Activated T-cell treated with anti-CD3 and anti-CD28 coated beads, Interleukin-2, amount 50 U/mL, for 4 hours (primary cell): ENCODE results near the gene FSD2. TPM values are rescaled to one million over a fixed set of nuclear protein-coding genes. Genes with fewer than 3 reads are reported as not detected.
A peak's percentile ranks its signal among the peaks of the same experiment; 100 is the strongest.
"Not testable (repeated sequence)": the region's sequence is repeated elsewhere in the genome, so short reads cannot be mapped to it uniquely, and the experiment has no call there.

ENCODE experiments used
- ATAC-seq, 2 donors: fragments of 200-7000 bp; cut with Tn5 transposase; one replicate each; pipeline ENCODE4 v1.10.0; 2021
- DNase-seq: peaks from one replicate; pipeline ENCODE4 v3.0.0-alpha.2; 2020
- H3K27me3 Mint-ChIP-seq: one replicate; pipeline ENCODE4 v1.8.0; 2021; ENCODE audit warnings: low read depth, mixed read lengths
- H3K36me3 Mint-ChIP-seq: one replicate; pipeline ENCODE4 v1.8.0; 2022; ENCODE audit warnings: mixed read lengths; ENCODE audit not compliant: insufficient read depth
- H3K4me1 Mint-ChIP-seq: one replicate; pipeline ENCODE4 v1.8.0; 2021; ENCODE audit warnings: low read depth, mixed read lengths
- H3K4me3 Mint-ChIP-seq: one replicate; pipeline ENCODE4 v1.8.0; 2021; ENCODE audit warnings: mild to moderate bottlenecking, moderate library complexity, mixed read lengths
- H3K9me3 Mint-ChIP-seq: one replicate; pipeline ENCODE4 v1.8.0; 2021; ENCODE audit warnings: mixed read lengths
- total RNA-seq, 3 donors: library from RNA; stranded (reverse); gene quantifications; one replicate each; pipeline ENCODE4 v1.2.1, GENCODE V29; 2021

FSD2 gene
- total RNA-seq, 3 donors from 2014 or later: not detected

GRCh38 chr15:82790321-82790720, 15.5 kb downstream of the FSD2 start:
- no peaks in the 10 kb centered on the region for H3K4me1 Mint-ChIP-seq
- H3K27me3 Mint-ChIP-seq: no peaks in the 10 kb centered on the region
- H3K4me3 Mint-ChIP-seq: no peak overlapping the region
- DNase-seq (no peak), ATAC-seq (no peak)
- H3K36me3 Mint-ChIP-seq: no peaks in the 10 kb centered on the region
- peaks cover 8% of the 10 kb centered on the region for H3K9me3 Mint-ChIP-seq

DNA sequence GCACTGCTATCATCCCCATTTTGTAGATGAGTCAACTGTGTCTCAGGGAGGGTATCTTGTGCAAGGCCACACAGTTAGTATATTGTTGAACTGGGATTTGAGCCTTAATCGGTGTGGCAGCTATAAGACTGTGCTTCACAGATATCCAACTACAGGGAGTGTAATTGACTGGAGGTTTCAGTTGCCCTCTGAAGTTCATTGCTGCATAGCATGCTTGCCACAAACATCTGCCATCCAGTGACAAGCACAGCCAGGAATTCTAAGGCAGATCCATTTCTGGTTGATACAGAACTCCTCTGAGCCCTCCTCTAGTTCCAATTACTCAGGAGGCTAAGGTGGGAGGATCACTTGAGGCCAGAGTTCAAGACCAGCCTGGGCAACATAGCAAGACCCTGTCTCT, 16.4 kb downstream of the FSD2 start:
- DNase-seq (no peak), ATAC-seq (no peak)
- H3K4me3 Mint-ChIP-seq: no peak overlapping the region
- H3K9me3 Mint-ChIP-seq: peaks cover 8% of the 10 kb centered on the region
- H3K27me3 Mint-ChIP-seq: no peaks in the 10 kb centered on the region
- no peaks in the 10 kb centered on the region for H3K4me1 Mint-ChIP-seq
- no peaks in the 10 kb centered on the region for H3K36me3 Mint-ChIP-seq

- DNase-seq: no peak
- Mint-ChIP-seq H3K4me1 (no peaks in the 10 kb centered on the region), H3K9me3 (no peaks in the 10 kb centered on the region), H3K36me3 (no peaks in the 10 kb centered on the region), H3K4me3 (no peak overlapping the region), H3K27me3 (no peaks in the 10 kb centered on the region)
- no peak for ATAC-seq
Observed at GRCh38 chr15:82788496-82788895, 17.4 kb downstream of the FSD2 start.

DNA sequence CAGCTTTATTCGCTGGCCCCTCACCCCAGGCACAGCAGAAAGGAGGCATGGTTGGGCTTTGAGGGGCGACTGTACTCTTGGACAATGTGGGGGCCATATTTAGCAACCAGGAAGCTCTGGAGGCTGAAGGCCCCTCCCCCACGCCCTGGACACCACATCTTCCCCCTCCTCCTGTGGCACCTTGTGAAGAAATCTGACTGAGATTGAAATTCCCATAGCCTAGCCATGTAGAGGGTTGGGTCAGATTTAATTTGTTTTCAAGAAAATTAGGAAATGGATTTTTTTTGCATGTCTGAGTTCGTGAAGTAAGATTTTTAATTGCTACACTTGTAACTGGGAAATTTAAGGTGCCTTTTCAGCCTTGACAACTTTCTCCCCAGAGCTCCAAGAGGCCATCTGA, 24.5 kb downstream of the FSD2 start:
- no peak overlapping the region for H3K4me3 Mint-ChIP-seq

DNA sequence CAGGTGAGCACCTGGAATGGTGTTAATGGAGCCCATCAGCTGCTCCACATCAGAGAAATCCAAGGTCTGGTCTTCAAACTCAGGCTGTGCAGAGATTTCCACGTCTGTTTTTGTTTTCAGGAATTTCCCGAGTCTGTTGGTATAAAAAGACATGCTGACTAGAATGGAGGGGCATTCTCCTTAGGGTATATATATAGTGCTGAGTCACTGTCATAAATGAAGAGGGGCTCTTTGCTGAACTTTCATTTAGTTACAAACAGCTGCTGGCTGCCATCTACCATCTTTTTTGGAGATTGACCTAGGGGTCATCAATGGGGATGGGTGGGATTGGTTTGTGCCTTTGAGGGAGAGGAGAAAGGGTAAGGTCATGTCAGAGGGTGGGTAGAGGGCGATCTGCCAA, 27.1 kb downstream of the FSD2 start:
- ATAC-seq (no peak), DNase-seq (no peak)
- Mint-ChIP-seq H3K27me3 (no peaks in the 10 kb centered on the region), H3K4me1 (no peaks in the 10 kb centered on the region), H3K4me3 (no peak overlapping the region), H3K9me3 (no peaks in the 10 kb centered on the region), H3K36me3 (peaks cover 2% of the 10 kb centered on the region)

More for the DNA sequence above, 24.5 kb downstream of the FSD2 start:
- Mint-ChIP-seq H3K4me1 (no peaks in the 10 kb centered on the region), H3K27me3 (no peaks in the 10 kb centered on the region), H3K36me3 (no peaks in the 10 kb centered on the region), H3K9me3 (no peaks in the 10 kb centered on the region)
- no peak for DNase-seq
- no peak for ATAC-seq

- no peak for ATAC-seq
- no peak for DNase-seq
- H3K27me3 Mint-ChIP-seq: no peaks in the 10 kb centered on the region
- no peaks in the 10 kb centered on the region for H3K9me3 Mint-ChIP-seq
- H3K36me3 Mint-ChIP-seq: peaks cover 2% of the 10 kb centered on the region
- no peaks in the 10 kb centered on the region for H3K4me1 Mint-ChIP-seq
- H3K4me3 Mint-ChIP-seq: no peak overlapping the region
Observed at GRCh38 chr15:82774496-82774895, 31.4 kb downstream of the FSD2 start.

GRCh38 chr15:82771789-82772607, 33.9 kb downstream of the FSD2 start:
- Mint-ChIP-seq H3K4me1 (no peaks in the 10 kb centered on the region), H3K36me3 (peaks cover 5% of the 10 kb centered on the region), H3K27me3 (no peaks in the 10 kb centered on the region), H3K9me3 (peaks cover 1% of the 10 kb centered on the region), H3K4me3 (no peak overlapping the region)
- ATAC-seq: no peak
- no peak for DNase-seq

- H3K9me3 Mint-ChIP-seq: peaks cover 3% of the 10 kb centered on the region
- H3K27me3 Mint-ChIP-seq: no peaks in the 10 kb centered on the region
- H3K4me3 Mint-ChIP-seq: no peak overlapping the region
- DNase-seq (no peak), ATAC-seq (no peak)
- H3K4me1 Mint-ChIP-seq: peaks cover 3% of the 10 kb centered on the region
- peaks cover 9% of the 10 kb centered on the region for H3K36me3 Mint-ChIP-seq
Observed at GRCh38 chr15:82768414-82769054, 37.3 kb downstream of the FSD2 start.

DNA sequence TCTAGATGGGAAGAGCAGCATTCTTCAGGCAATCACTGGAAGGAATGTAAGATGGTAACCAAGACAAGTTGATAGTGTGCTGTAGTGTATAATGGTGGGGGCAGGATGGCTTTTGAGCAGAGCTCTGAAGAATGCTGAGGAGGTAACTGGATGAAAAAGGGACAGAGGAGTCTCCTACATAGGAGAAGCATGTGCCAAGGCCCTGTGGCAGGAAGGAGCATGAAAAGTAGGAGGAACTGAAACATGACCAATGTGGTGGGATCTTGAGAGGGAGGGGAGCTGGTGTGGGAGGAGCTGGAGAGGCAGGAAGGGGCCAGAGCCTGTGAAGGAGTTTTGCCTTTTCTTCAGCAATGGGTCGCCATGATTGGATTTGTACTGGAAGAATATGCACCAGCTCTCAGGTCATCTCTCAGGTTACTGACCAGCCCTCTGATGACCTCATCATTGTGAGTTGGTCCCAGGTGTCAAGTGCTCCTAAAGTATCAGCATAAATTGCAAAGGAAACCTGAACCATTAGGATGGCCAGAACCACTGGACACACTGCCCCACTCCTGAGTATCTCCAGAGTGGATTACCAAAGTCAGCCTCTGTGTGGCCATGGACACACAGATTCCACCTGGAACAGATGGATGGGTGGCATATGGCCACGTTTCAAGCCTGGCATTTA, 38.6 kb downstream of the FSD2 start:
- peaks cover 3% of the 10 kb centered on the region for H3K4me1 Mint-ChIP-seq
- DNase-seq (no peak), ATAC-seq (no peak)
- no peaks in the 10 kb centered on the region for H3K27me3 Mint-ChIP-seq
- peaks cover 11% of the 10 kb centered on the region for H3K36me3 Mint-ChIP-seq
- H3K9me3 Mint-ChIP-seq: peaks cover 3% of the 10 kb centered on the region
- H3K4me3 Mint-ChIP-seq: no peak overlapping the region

DNA sequence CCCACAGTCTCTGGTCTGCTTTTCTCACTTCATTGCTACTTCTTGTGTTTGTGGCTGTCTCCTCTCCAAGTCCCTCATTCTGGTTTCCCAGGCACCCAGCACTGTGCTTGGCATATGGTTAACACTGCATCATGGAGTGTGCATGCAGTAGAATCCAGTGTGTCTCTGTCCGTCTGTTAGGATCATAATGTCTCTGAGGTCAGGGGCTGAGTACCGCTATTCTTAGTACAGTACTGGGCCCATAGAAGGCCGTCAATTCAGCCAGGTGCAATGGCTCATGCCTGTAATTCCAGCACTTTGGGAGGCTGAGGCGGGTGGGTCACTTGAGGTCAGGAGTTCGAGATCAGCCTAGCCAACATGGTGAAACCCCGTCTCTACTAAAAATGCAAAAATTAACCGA, 39.7 kb downstream of the FSD2 start:
- H3K9me3 Mint-ChIP-seq, H3K27me3 Mint-ChIP-seq, H3K4me1 Mint-ChIP-seq, DNase-seq, H3K4me3 Mint-ChIP-seq, ATAC-seq: not testable (repeated sequence)
- peaks cover 13% of the 10 kb centered on the region for H3K36me3 Mint-ChIP-seq

DNA sequence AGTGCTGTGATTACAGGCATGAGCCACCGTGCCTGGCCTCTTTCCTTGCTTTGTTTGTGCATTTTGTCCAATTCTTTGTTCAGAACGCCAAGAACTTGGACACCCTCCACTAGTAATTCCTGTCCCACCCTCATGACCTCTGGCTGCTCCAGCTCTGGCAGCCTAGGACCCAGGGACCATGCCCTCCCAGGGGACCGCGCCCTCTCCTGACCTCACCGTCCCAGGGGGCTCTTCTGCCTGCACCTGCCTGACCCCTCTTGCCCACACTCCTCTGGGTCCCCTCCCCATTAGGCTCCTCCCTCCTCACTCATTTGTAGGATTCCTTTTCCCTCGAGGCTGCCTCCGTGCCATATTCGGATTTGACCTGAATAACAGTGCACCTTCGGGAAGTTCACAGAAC, 41.1 kb downstream of the FSD2 start:
- ATAC-seq: no peak
- Mint-ChIP-seq H3K27me3 (no peaks in the 10 kb centered on the region), H3K4me3 (no peak overlapping the region), H3K36me3 (peaks cover 21% of the 10 kb centered on the region), H3K9me3 (peaks cover 3% of the 10 kb centered on the region), H3K4me1 (peaks cover 3% of the 10 kb centered on the region)
- no peak for DNase-seq

- no peak for ATAC-seq
- no peak for DNase-seq
- H3K36me3 Mint-ChIP-seq: peaks cover 21% of the 10 kb centered on the region
- H3K4me3 Mint-ChIP-seq: no peak overlapping the region
- peaks cover 3% of the 10 kb centered on the region for H3K9me3 Mint-ChIP-seq
- no peaks in the 10 kb centered on the region for H3K27me3 Mint-ChIP-seq
- peaks cover 3% of the 10 kb centered on the region for H3K4me1 Mint-ChIP-seq
Observed at GRCh38 chr15:82764117-82764490, 41.8 kb downstream of the FSD2 start.

DNA sequence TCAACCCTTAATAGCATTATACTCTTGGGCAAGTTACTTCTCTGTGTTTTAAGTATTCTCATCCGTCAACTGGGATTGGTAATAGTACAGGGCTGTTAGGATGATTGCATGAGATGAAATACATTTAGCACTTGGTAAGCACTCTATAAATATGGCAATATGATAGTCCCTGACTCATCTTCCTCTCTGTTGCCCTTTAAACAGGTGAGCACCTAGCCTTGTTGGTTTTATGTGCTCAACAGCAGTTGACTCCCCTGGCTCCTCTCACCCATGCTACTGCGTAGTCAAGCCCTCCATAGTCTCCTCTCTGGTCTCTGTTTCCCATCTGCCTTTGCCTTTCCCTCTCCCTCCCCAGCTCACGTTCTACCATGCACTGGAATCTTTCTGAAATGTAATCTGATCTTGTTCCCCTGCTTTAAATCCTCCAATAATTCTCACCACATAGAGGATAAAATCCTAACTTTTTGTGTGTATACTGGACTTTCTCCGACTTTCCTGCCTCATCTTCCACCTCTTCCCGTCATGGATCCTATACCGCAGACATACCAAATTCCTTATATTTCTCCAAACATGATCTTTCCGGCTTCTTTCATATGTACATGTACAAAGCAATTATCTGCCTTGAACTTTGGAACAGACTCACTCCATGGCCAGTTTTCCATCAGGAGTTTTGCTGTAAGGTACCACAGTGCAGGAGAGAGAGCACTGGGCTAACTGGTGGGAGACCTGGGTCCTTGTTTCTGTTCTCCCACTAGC, 42.3 kb downstream of the FSD2 start:
- peaks cover 22% of the 10 kb centered on the region for H3K36me3 Mint-ChIP-seq

GRCh38 chr15:82751308-82751707, 54.6 kb downstream of the FSD2 start:
- H3K36me3 Mint-ChIP-seq: peaks cover 35% of the 10 kb centered on the region
- H3K27me3 Mint-ChIP-seq: no peaks in the 10 kb centered on the region
- DNase-seq: no peak
- H3K9me3 Mint-ChIP-seq: no peaks in the 10 kb centered on the region
- ATAC-seq: no peak
- H3K4me3 Mint-ChIP-seq: peak overlapping the region; percentile 98
- peaks cover 46% of the 10 kb centered on the region for H3K4me1 Mint-ChIP-seq

More for the DNA sequence above, 42.3 kb downstream of the FSD2 start:
- no peaks in the 10 kb centered on the region for H3K27me3 Mint-ChIP-seq
- H3K4me1 Mint-ChIP-seq: peaks cover 3% of the 10 kb centered on the region
- H3K9me3 Mint-ChIP-seq: peaks cover 3% of the 10 kb centered on the region
- DNase-seq (no peak), ATAC-seq (no peak)
- no peak overlapping the region for H3K4me3 Mint-ChIP-seq
